Suppressor macrophage treated with lipopolysaccharide for 1 hour (primary cell): ENCODE results near the gene ZNF3.
A peak's percentile ranks its signal among the peaks of the same experiment; 100 is the strongest.
"Not testable (repeated sequence)": the region's sequence is repeated elsewhere in the genome, so short reads cannot be mapped to it uniquely, and the experiment has no call there.

Experiments
- DNase-seq, 3 donors: peaks; one replicate each; pipeline ENCODE4 v3.0.0-alpha.2; 2020 to 2022

Gene ZNF3

DNA sequence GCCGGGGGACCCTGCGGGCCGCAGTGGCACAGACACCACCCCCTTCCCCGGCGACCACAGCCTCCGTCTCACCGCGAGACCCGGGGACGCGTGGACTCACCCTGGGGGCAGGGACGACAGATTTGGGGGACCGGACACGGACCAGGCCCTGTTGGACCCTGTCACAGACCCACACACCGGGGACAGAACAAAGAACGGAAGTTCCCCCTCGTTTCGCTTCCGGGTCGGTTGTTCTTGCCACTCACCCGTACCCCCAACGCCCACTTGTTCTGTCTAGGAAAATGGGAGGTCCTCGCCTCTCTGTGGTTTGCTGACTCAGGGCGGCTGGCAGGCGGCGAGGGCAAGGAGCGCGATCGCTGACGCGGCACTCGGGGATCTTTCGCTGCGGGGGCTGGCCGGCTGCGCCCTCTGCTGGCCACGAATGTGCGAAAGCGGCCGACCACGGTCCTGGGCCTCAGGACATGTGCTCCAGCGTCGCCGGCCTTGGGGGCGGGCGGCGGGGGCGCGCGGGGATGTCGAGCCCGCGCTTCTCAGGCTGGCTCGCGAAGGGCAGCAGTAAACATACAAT lies at the start of gene ZNF3:
TSS of gene ZNF3 (minus strand) at position 189 of the 568 bp plus-strand sequence. CDS start 4,366 bp downstream, outside the sequence.
- DNase-seq = peak; percentile 99 to 100 (median 99)

DNA sequence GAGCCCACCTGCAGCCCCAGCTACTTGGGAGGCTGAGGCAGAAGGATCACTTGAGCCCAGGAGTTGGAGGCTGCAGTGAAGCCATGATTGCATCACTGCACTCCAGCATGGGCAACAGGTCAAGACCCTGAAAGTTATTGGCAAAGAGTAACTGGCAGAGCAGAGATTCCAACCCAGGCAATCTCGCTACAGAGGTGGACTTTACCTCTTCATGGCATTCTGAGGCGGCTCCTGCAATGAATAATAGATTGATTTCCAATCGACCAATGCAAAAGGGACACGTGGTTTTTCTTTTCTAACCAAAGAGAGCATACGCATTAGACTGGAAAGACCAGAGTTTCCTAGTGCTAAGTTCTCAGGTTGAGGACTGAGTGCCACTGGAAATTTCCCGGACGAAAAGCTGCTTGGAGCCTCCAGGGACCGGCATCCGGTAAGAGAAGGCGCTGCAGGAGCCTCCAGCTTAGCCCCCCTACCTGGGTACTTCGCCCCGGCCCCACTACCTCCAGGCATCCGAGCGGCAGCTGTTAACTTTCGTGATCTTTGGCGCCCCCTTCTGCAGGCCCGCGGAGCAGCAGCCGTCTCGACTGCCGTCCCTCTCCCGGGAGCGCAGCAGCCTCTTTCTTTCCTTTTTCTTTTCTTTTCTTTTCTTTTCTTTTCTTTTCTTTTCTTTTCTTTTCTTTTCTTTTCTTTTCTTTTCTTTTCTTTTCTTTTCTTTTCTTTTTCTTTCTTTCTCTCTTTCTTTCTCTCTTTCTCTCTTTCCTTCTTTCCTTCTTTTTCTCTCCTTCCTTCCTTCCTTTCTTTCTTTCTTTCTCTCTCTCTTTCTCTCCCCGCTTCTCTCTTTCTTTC lies 49.3 kb upstream of the ZNF3 start:
- DNase-seq = peak; percentile 79 to 85 (median 84)

DNA sequence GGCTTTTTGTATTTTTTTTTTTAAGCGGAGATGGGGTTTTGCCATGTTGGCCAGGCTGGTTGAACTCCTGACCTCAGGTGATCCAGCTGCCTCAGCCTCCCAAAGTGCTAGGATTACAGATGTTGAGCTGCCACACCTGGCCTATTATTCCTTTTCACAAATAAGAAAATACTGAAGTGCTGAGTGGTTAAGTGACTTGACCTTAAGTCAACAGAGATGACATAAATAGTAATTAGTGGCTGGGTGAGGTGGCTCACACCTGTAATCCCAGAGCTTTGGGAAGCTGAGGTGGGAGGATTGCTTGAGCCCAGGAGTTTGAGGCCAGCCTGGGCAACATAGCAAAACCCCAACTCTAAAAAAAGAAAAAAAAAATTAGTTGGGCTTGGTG lies 48.7 kb upstream of the ZNF3 start:
- not testable (repeated sequence) for DNase-seq

DNA sequence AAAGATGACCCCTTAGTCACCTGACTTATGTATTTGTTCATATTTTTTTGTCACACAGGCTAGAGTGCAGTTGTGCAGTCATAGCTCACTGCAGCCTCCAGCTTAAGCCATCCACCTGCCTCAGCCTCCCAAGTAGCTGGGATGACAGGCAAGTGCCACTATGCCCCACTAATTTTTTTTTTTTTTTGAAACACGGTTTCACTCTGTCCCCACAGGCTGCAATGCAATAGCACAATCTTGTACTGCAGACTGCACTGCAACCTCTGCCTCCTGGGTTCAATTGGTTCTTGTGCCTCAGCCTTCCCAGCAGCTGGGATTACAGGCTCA lies 47.1 kb upstream of the ZNF3 start:
- DNase-seq = no peak

DNA sequence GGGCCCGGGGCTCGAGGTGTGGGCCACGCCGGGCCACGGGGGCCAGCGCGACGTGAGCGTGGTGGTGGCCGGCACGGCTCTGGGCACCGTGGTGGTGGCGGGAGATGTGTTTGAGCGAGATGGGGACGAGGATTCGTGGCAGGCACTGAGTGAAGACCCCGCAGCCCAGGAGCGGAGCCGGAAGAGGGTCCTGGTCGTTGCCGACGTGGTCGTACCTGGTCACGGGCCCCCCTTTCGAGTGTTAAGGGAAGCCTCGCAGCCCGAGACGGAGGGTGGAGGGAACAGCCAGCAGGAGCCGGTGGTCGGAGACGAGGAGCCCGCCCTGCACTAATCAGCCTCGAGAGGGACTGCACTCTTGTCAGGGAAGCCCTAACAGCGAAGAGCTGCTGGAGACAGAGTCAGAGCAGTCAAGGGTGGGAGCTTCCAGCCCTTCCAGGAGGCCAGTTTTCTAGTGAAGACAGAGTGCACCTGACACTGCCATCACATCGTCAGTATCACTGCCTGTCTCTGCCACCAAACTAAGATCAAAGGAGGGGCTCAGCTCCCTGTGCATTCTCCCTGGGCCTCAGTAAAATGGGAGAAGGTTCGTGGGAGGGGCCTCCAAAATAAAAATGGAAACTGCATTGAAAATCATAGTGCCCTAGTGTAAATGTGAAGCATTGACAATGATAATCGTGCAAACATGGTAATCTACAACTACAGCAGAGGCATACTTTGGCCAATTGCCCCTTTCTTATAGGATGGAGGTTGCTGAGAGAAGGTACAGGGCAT lies 46.5 kb upstream of the ZNF3 start:
- DNase-seq = peak in 1 of 3 donors; percentile 20

DNA sequence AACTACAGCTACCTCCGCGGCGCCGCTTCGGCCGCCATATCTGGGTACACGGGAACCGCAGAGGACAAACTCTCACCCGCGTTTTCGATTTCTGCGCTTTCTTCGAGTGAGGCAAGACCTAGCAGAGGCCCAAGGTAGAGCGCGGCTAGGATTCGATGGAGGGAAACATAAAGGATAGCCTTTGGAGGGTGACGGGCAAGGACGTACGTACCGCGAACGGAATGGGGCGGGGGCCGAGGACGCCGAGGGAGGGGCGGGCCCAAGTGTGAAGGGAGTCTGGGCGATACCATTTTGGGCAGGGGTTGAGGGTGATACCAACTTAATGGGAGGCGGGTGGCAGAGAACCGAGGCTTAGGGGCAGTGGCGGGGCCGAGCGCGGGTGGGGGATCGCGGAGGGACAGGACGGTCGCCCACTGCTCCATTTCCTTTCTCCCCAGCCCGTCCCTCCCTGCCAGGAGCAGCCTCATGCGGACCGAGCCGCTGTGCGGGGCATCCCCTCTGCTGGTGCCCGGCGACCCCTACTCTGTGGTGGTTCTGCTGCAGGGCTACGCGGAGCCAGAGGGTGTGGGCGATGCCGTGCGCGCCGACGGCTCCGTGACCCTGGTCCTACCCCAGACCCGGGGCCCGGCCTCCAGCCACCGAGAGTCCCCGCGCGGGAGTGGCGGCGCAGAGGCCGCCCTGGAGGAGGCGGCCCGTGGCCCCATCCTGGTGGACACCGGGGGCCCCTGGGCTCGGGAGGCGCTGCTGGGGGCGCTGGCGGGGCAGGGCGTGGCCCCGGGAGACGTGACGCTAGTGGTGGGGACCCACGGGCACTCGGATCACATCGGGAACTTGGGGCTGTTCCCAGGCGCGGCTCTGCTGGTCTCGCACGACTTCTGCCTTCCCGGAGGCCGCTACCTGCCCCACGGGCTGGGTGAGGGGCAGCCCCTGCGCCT lies 45.7 kb upstream of the ZNF3 start, which contains the start of gene MBLAC1:
TSS of gene MBLAC1 (plus strand) at position 37 of the 935 bp plus-strand sequence. CDS start at position 466, 429 bp downstream.
- DNase-seq = peak; percentile 86 to 94 (median 92)

DNA sequence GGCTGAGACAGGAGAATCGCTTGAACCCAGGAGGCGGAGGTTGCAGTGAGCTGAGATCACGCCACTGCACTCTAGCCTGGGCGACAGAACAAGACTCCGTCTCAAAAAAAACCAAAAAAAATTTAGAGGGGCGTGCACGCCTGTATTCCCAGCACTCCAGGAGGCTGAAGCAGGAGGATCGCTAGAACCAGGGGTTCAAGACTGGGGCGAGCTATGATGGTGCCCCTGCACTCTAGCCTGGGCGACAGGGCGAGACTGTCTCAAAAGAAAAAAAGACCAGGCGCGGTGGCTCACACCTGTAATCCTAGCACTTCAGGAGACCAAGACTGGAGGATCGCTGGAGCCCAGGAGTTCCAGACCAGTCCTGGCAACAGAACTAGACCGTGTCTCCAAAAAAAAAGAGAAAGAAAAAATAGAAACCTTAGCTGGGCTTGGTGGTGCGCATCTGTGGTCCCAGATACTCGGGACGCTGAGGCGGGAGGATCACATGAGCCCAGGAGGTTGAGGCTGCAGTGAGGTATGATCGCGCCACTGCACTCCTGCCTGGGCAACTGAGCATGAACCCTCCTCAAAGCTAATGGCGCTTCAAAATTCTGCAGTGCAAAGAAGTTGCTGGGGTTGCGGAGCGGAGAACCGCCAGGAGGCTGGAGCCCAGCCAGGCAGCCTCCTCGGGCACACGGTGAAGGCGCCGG lies 44.9 kb upstream of the ZNF3 start:
- no peak for DNase-seq

DNA sequence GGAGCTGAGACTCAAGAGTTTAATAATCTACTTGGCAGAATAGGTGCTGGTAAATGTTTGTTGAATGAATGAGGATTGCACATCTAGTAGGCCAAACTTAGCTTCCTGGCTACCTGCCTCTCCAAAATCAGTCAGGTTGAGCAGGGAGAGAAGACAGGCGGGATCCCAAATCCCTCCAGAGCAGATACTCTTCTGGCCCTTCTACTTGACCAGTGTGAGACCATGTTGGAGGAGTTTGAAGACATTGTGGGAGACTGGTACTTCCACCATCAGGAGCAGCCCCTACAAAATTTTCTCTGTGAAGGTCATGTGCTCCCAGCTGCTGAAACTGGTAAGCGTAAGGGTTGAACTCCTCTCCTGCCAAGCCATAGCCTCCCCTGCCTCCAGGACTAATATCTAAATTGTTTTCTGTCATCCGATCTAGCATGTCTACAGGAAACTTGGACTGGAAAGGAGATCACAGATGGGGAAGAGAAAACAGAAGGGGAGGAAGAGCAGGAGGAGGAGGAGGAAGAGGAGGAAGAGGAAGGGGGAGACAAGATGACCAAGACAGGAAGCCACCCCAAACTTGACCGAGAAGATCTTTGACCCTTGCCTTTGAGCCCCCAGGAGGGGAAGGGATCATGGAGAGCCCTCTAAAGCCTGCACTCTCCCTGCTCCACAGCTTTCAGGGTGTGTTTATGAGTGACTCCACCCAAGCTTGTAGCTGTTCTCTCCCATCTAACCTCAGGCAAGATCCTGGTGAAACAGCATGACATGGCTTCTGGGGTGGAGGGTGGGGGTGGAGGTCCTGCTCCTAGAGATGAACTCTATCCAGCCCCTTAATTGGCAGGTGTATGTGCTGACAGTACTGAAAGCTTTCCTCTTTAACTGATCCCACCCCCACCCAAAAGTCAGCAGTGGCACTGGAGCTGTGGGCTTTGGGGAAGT lies 43.0 kb upstream of the ZNF3 start:
- no peak for DNase-seq

DNA sequence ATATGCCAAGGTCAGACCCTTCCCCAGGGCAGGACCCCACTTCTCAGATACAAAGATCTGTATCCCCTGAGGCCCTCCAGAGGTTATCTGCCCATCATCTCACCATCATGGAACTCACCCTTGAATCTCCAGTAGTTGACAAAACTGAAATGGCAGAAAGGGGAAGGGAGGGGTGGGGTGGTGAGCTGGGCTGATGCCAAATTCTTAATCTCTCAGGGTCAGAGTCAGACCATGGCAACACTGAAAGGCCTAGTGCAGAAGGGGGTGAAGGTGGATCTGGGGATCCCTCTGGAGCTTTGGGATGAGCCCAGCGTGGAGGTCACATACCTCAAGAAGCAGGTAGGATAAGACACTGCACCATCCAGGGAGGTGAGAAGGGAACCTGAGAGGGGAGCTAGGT lies 41.0 kb upstream of the ZNF3 start:
- no peak for DNase-seq

DNA sequence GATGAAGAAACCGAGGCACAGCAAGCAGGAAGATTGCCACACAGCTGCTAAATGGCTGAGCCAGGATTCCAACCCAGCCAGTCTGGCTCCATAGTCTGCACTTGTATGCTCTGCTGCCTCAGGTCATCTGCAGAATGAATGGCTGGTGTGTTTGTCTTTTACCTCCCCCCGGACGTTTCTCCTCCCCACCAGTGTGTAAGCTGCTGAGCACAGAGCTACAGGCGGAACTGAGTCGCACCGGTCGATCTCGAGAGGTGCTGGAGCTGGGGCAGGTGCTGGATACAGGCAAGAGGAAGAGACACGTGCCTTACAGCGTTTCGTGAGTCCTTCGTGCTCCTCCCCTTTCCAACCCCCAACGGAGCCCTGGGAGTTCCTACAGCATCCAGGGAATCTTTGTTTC lies 40.5 kb upstream of the ZNF3 start:
- DNase-seq = no peak

DNA sequence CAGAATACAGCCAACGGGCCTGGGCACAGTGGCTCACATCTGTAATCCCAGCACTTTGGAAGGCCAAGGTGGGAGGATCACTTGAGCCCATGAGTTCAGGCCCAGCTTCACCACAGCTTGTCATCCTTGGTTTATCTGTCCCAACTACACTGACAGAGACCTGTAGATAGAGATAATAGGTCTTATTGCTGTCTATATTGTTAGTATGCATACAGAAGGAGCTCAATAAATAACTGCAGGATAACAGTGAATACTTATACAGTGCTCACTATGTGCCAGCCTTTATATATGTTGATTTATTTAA lies 39.2 kb upstream of the ZNF3 start:
- no peak for DNase-seq

DNA sequence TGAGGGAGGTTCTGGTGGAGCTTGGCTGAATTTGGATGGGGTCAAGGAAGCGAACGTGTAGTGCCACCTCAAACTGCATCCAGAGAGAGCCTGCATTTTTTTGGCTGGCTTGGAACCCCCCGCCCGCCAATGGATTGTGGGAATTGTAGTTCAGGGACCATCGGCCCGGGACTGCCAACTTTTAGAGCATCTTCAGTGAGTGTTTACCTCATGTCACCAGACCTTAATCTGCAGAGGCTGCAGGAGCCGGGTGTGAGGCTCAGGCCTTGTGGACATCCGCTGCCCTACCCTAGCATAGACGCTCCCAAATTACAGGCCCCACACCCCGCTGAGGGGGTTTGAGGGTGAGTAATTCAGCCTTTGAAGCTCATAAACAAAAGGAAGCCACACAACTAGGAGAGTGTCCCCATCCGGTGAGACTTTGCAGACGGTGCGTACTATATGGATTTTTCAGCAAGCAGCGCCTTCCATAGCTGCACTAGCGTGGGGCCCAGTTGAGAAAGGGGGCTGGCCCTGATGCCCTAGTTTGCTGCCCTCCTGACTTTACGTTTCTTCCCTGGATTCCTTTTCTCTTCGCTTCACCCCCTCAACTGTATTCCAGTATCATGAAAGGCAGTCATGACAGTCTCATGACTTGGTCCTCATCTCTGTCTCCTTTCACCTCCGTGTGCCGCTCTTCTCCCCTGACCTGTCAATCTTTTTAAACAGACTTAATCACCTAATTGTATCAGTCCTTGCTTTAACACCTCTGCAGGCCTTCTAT lies 38.6 kb upstream of the ZNF3 start:
- DNase-seq = peak in 2 of 3 donors; percentile 60 to 63

DNA sequence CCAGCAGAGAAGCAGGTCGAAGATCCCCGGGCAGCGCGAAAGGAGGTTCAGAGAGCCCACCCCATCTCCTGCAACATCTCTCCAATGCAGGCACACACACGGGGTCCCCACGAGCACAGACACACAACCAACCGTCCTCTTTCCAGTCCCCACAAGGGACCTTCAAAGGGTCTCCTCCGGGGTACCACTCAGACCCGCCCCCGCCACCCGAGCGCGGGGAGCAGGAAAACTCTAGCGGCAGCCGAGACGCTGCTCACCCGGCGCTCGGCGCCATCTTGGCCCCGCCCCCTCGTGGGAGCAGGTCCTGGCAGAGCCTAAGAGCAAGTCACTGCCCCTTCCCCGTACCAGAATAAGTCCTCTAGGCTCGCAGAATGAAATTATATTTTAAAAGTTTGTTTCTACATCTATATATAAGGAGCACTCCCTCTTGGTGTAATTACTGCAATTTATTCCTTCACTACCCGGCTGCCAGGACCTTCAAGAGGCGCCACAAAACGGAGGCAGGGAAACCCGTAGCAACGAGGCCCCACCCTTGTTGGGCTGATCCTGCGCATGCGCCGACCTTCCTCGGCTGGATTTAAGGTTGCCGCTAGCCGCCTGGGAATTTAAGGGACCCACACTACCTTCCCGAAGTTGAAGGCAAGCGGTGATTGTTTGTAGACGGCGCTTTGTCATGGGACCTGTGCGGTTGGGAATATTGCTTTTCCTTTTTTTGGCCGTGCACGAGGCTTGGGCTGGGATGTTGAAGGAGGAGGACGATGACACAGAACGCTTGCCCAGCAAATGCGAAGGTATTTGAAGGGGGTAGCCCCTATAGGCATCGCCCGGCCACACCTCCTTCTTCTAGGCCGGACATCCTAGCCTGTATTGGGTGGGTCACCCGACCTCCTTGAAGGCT lies 37.8 kb upstream of the ZNF3 start, which contains the start of the genes CNPY4 and TAF6:
TSS of gene CNPY4 (plus strand) at position 563 of the 898 bp plus-strand sequence. CDS start at position 674, 111 bp downstream.
TSS of gene TAF6 (minus strand) at position 287 of the 898 bp plus-strand sequence. CDS start 5,149 bp downstream, outside the sequence.
- DNase-seq = peak; percentile 97

DNA sequence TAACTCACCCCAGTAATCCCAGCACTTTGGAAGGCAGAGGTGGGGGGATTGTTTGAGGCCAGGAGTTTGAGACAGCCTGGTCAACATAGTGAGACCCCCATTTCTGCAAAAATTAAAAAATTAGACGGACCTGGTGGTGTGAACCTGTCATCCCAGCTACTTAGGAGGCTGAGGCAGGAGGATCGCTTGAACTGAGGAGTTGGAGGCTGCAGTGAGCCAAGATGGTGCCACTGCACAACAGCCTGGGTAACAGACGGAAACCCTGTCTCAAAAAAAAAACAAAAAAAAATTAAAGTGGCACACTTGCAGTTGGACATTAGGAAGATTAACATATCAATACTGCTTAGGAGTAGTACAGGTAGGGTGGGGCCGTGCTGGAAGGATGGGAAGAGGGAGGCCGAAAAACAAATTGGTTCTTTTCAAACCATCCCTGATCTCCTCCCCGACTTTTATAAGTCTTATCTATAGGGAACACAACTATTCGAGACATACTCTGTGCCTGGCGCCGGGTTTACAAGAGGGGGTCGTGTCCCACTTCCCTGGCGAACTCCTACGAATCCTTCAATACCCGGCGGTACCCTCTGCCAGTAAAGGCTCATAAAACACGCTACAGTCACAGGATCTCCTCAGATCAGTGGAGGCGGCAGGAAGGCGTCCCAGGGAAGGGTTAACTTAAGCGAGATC lies 37.0 kb upstream of the ZNF3 start:
- DNase-seq = no peak

DNA sequence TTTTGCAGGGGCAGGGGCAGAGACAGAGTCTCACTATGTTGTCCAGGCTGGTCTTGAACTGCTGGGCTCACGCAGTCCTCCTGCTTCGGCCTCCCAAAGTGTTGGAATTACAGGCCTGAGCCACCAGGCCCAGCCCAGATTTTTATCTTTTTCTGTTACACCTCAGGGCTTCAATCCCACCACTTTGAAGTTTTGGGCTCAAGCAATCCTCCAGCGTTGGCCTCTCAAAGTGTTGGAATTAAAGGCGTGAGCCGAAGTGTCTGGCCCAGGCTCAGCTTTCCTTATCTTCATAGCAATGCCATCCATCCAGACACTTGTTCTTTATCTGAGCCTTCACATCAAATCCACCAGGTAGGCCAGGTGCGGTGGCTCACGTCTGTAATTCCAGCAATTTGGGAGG lies 33.5 kb upstream of the ZNF3 start:
- DNase-seq = no peak

DNA sequence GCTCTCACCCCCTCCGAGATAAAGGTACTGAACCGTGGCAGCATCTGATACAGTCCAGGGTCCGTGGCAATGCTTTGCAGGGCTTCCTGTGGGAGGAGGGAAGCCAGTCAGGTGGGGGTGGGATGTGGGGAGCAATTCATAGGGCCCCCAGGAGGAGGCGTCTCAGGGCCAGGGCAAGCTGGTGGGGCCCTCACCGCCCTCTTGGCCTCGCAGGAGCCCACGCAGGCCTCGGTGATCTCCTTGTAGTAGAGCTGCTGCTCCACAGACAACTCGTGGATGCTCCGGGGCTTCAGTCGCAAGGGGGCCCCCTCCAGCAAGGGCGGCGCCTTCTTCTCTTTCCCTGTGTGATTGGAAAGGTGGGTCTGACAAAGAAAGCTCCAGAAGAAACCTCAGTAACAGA lies 30.4 kb upstream of the ZNF3 start:
- DNase-seq = no peak

DNA sequence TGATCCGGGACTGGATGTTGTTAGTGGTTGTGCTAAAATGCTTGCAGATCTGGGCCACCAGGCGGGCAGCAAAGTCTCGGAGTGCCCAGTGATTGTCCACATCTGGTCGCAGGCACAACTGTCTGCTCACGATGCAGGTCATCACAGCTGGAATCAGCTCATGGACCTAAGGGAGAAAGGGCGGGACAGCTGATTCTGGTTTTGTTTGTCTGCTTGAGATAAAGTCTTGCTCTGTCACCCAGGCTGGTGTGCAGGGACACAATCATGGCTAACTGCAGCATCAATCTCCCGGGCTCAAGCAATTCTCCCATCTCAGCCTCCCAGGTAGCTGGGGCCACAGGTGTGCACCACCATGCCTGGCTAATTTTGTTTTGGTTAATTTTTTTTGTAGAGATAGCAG lies 29.6 kb upstream of the ZNF3 start:
- DNase-seq = no peak

DNA sequence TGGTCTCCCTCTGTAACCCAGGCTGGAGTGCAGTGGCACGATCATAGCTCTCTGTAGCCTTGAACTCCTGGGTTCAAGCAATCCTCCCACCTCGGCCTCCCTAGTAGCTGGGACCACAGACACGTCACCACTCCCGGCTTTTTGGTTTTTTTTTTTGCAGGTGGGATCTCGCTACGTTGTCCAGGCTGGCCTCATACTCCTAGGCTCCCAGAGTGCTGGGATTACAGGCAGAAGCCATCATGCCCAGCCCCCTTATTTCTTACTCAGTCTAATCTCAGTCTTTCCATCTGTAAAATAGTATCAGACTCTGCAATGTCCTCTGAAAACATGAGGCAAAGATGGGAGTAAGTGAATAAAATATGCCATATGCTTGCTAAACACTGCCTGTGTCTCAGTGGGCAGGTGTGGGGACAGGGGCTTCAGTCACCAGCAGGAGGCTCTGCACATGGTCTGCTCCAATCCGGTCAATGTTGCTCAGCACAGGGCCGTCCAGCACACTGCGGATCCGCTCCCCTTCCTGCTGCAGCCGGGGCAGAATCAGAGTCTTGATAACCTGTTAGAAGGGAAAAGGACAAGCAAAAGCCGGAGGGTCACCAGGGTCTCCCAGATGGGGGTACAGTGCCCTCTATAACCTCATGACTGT lies 28.1 kb upstream of the ZNF3 start:
- no peak for DNase-seq
